C4-2B (cell line): ENCODE data around the gene VAMP2.
"Not testable (repeated sequence)": the region's sequence is repeated elsewhere in the genome, so short reads cannot be mapped to it uniquely, and the experiment has no call there.

Experiments used
- H3K27ac ChIP-seq: fragments of 450-650 bp; 2 replicates; pipeline ENCODE4 v1.5.1; 2017
- CTCF ChIP-seq: fragments of 450-650 bp; conservative IDR thresholded peaks from 2 replicates; pipeline ENCODE4 v1.5.1; 2017; ENCODE audit warnings: mild to moderate bottlenecking
- ZFX ChIP-seq: fragments of 450-650 bp; IDR thresholded peaks from 2 replicates; pipeline ENCODE4 v1.6.1; 2017

The VAMP2 gene

DNA sequence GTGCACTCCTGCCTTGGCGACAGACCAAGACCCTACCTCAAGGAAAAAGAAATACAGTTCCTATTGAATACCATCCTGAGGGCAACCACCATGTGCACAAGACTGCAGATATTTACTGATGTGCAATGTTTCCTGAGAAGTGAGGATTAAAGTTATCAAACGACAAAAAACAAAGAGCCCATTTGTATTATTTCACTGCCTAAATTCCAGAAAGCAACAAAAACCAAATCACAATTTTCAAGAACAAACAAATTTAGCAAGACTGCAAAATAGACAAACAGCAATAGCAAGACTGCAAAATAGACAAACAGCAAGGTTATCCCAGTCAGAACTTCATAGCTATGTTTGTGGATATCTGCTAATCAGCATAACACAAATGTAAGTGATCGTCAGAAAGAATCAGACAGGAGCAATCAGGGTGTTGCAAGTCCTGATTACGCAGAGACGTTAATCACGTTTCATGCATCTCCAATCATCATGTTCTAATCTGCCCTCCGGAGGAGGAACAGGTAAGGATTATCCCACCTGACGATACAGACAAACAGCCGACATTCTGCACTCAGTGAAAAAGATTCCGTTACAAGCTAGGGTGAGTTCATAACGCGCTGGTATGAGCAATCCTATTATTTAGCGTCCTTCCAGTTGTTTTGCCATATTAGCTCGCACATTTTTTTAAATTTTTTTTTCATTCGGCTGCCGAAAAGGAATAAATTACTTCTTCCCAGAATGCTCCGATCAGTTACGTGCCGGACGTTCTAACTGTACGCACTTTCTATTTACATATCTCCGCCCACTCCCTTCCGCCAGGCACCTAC, 10.5 kb upstream of the VAMP2 start:
- peak overlapping the region; percentile 88; the same call in 1 of the 2 replicates for H3K27ac ChIP-seq
- TF ChIP-seq ZFX, result no peak
- no peak for TF ChIP-seq CTCF

GRCh38 chr17:8170186-8170585, 7.4 kb upstream of the VAMP2 start:
- H3K27ac ChIP-seq, result not testable (repeated sequence)

DNA sequence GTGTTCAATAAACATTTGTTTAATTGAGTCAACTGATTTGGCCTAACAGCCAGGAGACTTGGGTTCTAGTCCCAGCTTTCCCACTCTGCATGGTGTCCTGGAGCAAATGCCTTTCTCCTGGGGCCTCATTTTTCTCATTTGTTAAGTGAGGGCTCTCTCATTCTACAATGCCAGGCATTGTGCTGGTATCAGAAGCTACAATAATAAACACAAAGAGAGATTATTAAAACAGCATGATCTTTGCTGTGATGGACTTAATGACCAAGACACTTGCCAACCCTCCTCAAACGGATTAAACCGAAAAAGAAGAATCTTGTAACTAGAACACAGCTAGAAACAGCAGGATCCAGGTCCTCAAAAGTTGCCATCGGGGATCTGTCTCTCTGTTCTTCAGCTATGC, 4.8 kb upstream of the VAMP2 start:
- no peak overlapping the region for H3K27ac ChIP-seq

GRCh38 chr17:8166731-8167130, 4.0 kb upstream of the VAMP2 start:
- no peak for TF ChIP-seq CTCF
- H3K27ac ChIP-seq, result no peak overlapping the region

More for the DNA sequence above, 4.8 kb upstream of the VAMP2 start:
- TF ChIP-seq ZFX, result no peak
- no peak for TF ChIP-seq CTCF

DNA sequence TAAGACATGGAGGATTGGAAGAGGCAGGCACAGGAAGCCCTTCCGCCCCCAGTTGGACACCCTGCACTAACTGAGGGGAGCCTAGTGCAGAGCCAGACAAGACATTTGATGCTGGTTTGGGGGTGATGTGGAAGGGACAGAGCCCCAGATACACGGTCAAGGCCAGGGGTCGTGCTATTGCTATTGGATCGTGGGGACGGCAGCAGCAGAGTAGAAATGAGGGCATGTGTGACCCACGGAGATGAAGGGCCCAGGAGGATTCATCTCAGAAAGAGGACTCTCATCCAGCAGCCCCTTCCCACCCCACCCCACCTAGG, 2.0 kb upstream of the VAMP2 start:
- no peak overlapping the region for H3K27ac ChIP-seq
- TF ChIP-seq ZFX (no peak), CTCF (no peak)

GRCh38 chr17:8163978-8164814, 1.4 kb upstream of the VAMP2 start:
- peak overlapping the region; percentile 99 for H3K27ac ChIP-seq
- TF ChIP-seq CTCF (no peak), ZFX (no peak)

DNA sequence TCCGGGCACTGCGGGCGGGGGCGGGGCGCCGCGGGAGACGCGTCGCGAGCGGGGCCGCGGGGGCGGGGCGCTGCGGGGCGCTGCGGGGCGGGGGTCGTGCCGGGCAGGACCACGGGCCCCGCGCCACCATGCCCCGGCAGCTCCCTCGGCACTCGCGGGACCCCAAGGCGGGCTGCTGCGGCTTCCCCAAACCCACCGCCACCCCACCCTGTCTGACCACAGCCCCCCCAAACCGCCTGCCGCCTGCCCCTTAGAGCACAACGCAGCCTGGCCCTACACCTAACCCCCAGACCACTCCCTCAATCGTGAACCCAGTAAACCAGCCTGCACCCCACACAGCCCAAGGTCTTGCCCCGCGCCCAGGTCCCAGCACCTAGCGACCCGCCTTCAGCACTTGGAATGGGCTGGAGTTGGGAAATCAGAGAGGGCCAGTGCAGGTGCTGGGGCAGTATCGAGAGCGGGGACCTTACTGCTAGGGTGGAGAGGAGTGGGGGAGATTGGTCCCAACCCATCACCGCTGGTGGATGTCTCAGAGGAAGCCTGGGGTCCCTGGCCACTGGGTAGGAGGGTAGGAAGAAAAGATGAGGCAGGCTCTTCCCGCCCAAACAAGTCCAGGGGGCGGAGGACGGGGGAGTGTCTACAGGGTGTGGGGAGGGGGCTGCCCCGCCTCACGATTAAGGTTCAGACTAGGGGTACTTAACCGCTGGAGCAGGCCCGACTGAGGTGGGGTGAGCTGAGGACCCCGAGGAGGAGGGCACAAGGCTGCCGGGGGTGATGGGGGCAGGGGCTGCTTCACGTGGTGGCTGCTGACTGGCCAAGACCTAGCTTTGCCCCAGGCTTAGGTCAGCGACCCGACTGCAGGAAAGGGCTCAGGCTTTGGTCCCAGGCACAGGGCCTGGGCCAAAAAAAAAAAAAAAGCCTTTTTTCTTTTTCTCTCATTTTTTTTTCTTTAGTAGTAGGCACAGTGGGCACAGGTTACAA, 539 bp upstream of the VAMP2 start:
- no peak for TF ChIP-seq CTCF
- TF ChIP-seq ZFX, result no peak
- H3K27ac ChIP-seq, result peak overlapping the region; percentile 99
